ENCODE results near the gene WDR82.
A peak's percentile ranks its signal among the peaks of the same experiment; 100 is the strongest.

WDR82 gene

DNA sequence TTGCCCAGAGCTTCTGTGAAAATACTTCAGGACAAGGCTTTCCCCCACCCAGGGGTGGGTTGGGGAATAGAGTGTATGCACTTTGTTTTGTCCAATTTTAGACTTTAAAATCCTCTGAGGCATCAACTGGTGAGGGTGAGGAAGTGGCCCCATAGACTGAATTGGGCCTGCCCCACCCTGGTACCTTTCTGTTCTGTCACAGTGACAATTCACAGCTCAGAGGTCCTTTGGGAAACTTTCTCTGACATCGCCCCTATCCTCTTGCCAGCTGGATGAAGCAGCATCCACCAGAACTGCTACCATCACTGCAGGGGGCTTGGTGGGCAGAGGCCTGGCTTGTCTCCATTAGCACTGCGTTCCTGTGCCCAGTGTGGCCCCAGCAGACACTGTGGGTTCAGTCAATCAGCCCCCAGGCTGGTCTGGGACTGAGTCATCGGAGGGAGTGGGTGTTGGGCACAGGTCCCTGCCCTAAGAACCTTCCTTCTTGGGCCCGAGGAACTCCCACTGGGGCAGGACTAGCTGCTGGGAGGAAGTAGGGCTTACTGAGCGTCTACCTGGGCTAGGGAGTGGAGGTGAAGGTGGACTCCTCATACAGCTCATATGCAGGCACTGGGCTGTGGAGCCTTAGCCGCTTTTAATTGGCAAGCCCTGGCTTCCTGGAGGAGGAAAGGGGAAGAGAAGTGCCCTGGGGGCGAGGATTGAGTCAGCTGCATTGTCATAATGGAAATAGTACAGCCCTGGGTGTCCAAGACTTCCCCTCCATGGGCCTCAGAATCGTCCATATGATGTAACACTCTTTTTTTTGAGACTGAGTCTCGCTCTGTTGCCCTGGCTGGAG lies 34.4 kb downstream of the WDR82 start:
- H3K4me1 ChIP-seq (ENCODE audit: control insufficient read depth, insufficient read depth, low read length, poor library complexity, severe bottlenecking): peaks cover 13% of the 10 kb centered on the region
- peaks cover 10% of the 10 kb centered on the region for H3K36me3 ChIP-seq (ENCODE audit: control insufficient read depth, insufficient read depth, low read length)
- no peak overlapping the region for H3K27ac ChIP-seq (ENCODE audit: low read depth, low read length, severe bottlenecking)
- 90 to 92% methylated on average over 7 to 9 of the region's 9 CpGs for WGBS, 2 experiments (ENCODE audit: insufficient coverage in 2 of 2)
- no peak overlapping the region for H3K4me3 ChIP-seq (ENCODE audit: extremely low read depth, insufficient read depth, low read length, poor library complexity, severe bottlenecking)
- H3K9me3 ChIP-seq (ENCODE audit: control insufficient read depth, low read length): peaks cover 10% of the 10 kb centered on the region

- 86 to 100% methylated on average over 1 of the region's 1 CpG for WGBS, 2 experiments (ENCODE audit: insufficient coverage in 2 of 2)
- no peak overlapping the region for H3K4me3 ChIP-seq (ENCODE audit: extremely low read depth, insufficient read depth, low read length, poor library complexity, severe bottlenecking)
- H3K27ac ChIP-seq (ENCODE audit: low read depth, low read length, severe bottlenecking): no peak overlapping the region
- H3K9me3 ChIP-seq (ENCODE audit: control insufficient read depth, low read length): peaks cover 10% of the 10 kb centered on the region
- no peaks in the 10 kb centered on the region for H3K36me3 ChIP-seq (ENCODE audit: control insufficient read depth, insufficient read depth, low read length)
- peaks cover 24% of the 10 kb centered on the region for H3K4me1 ChIP-seq (ENCODE audit: control insufficient read depth, insufficient read depth, low read length, poor library complexity, severe bottlenecking)
Measured at GRCh38 chr3:52242039-52242438, 36.4 kb downstream of the WDR82 start.

DNA sequence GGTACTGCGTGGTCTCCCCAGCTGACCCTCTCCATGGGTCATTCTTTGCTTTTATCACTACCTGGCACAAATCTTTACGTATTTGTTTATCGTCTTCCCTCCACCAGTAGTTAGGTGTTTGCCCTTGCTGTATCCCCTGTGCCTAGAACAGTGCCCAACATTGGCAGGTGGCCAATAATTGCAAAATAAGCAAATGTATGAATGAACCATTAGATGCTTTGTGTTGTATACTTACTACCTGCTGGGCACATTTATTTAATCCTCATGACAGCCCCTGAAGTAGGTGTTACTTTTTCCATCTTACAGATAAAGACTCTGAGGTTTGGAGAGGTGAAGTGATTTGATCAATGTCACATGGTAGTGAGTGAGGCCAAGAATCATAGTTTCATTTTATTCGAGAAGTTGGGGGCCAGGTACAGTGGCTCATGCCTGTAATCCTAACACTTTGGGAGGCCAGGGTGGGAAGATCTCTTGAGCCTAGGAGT lies 37.5 kb downstream of the WDR82 start:
- Histone ChIP-seq H3K27ac (ENCODE audit: low read depth, low read length, severe bottlenecking) (no peak overlapping the region), H3K36me3 (ENCODE audit: control insufficient read depth, insufficient read depth, low read length) (no peaks in the 10 kb centered on the region), H3K4me3 (ENCODE audit: extremely low read depth, insufficient read depth, low read length, poor library complexity, severe bottlenecking) (no peak overlapping the region), H3K4me1 (ENCODE audit: control insufficient read depth, insufficient read depth, low read length, poor library complexity, severe bottlenecking) (peaks cover 30% of the 10 kb centered on the region), H3K9me3 (ENCODE audit: control insufficient read depth, low read length) (peaks cover 10% of the 10 kb centered on the region)
- WGBS, 2 experiments (ENCODE audit: insufficient coverage in 2 of 2): 96 to 100% methylated on average over 3 to 4 of the region's 4 CpGs

DNA sequence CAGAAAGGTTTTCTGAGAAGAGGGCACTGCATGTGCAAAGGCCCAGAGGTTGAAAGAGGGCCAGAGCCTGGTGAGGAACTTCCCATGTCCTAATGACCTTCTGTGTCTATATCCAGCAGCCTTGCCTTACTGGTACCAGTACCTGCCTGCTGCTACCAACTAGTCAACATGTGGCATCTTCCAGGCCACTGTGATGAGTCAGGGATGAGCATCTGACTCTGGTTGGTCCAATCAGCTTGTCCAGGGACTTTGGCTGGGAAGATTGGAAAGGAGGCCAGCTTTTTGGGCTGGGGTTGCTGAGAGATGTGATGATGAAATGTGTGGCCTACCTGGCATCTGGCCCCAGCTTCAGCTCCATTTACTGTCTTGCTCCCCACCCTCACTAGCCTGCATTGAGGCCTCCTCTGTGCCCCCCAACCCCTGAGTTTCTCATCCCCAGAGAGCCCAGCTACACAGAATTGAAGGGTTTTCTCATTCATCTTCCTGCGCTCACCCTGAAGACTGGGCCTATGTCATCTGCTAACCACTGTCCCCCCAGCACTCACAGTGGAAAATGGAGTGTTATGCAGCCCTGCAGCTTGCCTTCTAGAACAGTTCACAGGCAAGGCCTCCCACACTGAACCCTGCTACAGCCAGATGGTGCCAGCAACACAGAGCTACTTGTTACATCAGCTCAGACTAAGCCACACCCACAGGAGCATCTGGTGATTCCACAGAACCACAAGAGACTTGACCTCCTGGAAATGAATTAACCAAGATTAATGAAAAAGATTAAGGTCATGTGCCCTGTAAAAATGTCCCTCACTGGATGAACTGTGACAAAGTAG lies 38.2 kb downstream of the WDR82 start:
- Histone ChIP-seq H3K36me3 (ENCODE audit: control insufficient read depth, insufficient read depth, low read length) (peaks cover 3% of the 10 kb centered on the region), H3K4me1 (ENCODE audit: control insufficient read depth, insufficient read depth, low read length, poor library complexity, severe bottlenecking) (peaks cover 30% of the 10 kb centered on the region), H3K27ac (ENCODE audit: low read depth, low read length, severe bottlenecking) (no peak overlapping the region), H3K4me3 (ENCODE audit: extremely low read depth, insufficient read depth, low read length, poor library complexity, severe bottlenecking) (peak overlapping the region; percentile 81), H3K9me3 (ENCODE audit: control insufficient read depth, low read length) (peaks cover 10% of the 10 kb centered on the region)
- 100% methylated on average over 1 of the region's 1 CpG; no CpG with 5 or more reads in 1 of the 2 experiments for WGBS, 2 experiments (ENCODE audit: insufficient coverage in 2 of 2)

- Histone ChIP-seq H3K9me3 (ENCODE audit: control insufficient read depth, low read length) (peaks cover 10% of the 10 kb centered on the region), H3K4me1 (ENCODE audit: control insufficient read depth, insufficient read depth, low read length, poor library complexity, severe bottlenecking) (peaks cover 25% of the 10 kb centered on the region), H3K4me3 (ENCODE audit: extremely low read depth, insufficient read depth, low read length, poor library complexity, severe bottlenecking) (peak within 1 kb of the TSS; percentile 81), H3K36me3 (ENCODE audit: control insufficient read depth, insufficient read depth, low read length) (peaks cover 16% of the 10 kb centered on the region), H3K27ac (ENCODE audit: low read depth, low read length, severe bottlenecking) (peak within 1 kb of the TSS; percentile 73)
- WGBS, 2 experiments (ENCODE audit: insufficient coverage in 2 of 2): 1 to 2% methylated on average over 48 to 65 of the region's 92 CpGs
Measured at GRCh38 chr3:52238761-52239701, 39.4 kb downstream of the WDR82 start, which contains the start of gene TWF2. Gene TWF2 (minus strand): TSS chr3:52239158. CDS start chr3:52239016, 142 bp downstream.

GRCh38 chr3:52238193-52238760 lies 40.2 kb downstream of the WDR82 start:
- peaks cover 20% of the 10 kb centered on the region for H3K36me3 ChIP-seq (ENCODE audit: control insufficient read depth, insufficient read depth, low read length)
- 19 to 24% methylated on average over 8 to 9 of the region's 11 CpGs for WGBS, 2 experiments (ENCODE audit: insufficient coverage in 2 of 2)
- peaks cover 24% of the 10 kb centered on the region for H3K4me1 ChIP-seq (ENCODE audit: control insufficient read depth, insufficient read depth, low read length, poor library complexity, severe bottlenecking)
- H3K27ac ChIP-seq (ENCODE audit: low read depth, low read length, severe bottlenecking): peak overlapping the region; percentile 73
- H3K4me3 ChIP-seq (ENCODE audit: extremely low read depth, insufficient read depth, low read length, poor library complexity, severe bottlenecking): peak overlapping the region; percentile 81
- H3K9me3 ChIP-seq (ENCODE audit: control insufficient read depth, low read length): peaks cover 3% of the 10 kb centered on the region

- H3K4me1 ChIP-seq (ENCODE audit: control insufficient read depth, insufficient read depth, low read length, poor library complexity, severe bottlenecking): peaks cover 24% of the 10 kb centered on the region
- WGBS, 2 experiments (ENCODE audit: insufficient coverage in 2 of 2): 32 to 44% methylated on average over 6 to 7 of the region's 8 CpGs
- peaks cover 23% of the 10 kb centered on the region for H3K36me3 ChIP-seq (ENCODE audit: control insufficient read depth, insufficient read depth, low read length)
- no peaks in the 10 kb centered on the region for H3K9me3 ChIP-seq (ENCODE audit: control insufficient read depth, low read length)
- H3K27ac ChIP-seq (ENCODE audit: low read depth, low read length, severe bottlenecking): peak overlapping the region; percentile 73
- H3K4me3 ChIP-seq (ENCODE audit: extremely low read depth, insufficient read depth, low read length, poor library complexity, severe bottlenecking): peak overlapping the region; percentile 81
Measured at GRCh38 chr3:52237657-52238172, 40.7 kb downstream of the WDR82 start.

GRCh38 chr3:52237006-52237656 lies 41.3 kb downstream of the WDR82 start:
- peak overlapping the region; percentile 73 for H3K27ac ChIP-seq (ENCODE audit: low read depth, low read length, severe bottlenecking)
- H3K36me3 ChIP-seq (ENCODE audit: control insufficient read depth, insufficient read depth, low read length): peaks cover 27% of the 10 kb centered on the region
- H3K4me3 ChIP-seq (ENCODE audit: extremely low read depth, insufficient read depth, low read length, poor library complexity, severe bottlenecking): peak overlapping the region; percentile 81
- 71 to 86% methylated on average over 1 to 2 of the region's 6 CpGs for WGBS, 2 experiments (ENCODE audit: insufficient coverage in 2 of 2)
- no peaks in the 10 kb centered on the region for H3K9me3 ChIP-seq (ENCODE audit: control insufficient read depth, low read length)
- H3K4me1 ChIP-seq (ENCODE audit: control insufficient read depth, insufficient read depth, low read length, poor library complexity, severe bottlenecking): peaks cover 24% of the 10 kb centered on the region

- no peaks in the 10 kb centered on the region for H3K9me3 ChIP-seq (ENCODE audit: control insufficient read depth, low read length)
- 97 to 98% methylated on average over 3 to 5 of the region's 5 CpGs for WGBS, 2 experiments (ENCODE audit: insufficient coverage in 2 of 2)
- H3K4me3 ChIP-seq (ENCODE audit: extremely low read depth, insufficient read depth, low read length, poor library complexity, severe bottlenecking): no peak overlapping the region
- peaks cover 30% of the 10 kb centered on the region for H3K36me3 ChIP-seq (ENCODE audit: control insufficient read depth, insufficient read depth, low read length)
- no peak overlapping the region for H3K27ac ChIP-seq (ENCODE audit: low read depth, low read length, severe bottlenecking)
- H3K4me1 ChIP-seq (ENCODE audit: control insufficient read depth, insufficient read depth, low read length, poor library complexity, severe bottlenecking): peaks cover 24% of the 10 kb centered on the region
Measured at GRCh38 chr3:52236424-52236886, 42.0 kb downstream of the WDR82 start.

Data from mesodermal cell (in vitro differentiated cells).